K562 (cell line): ENCODE data around the gene TCEANC2. TPM values are rescaled to one million over a fixed set of nuclear protein-coding genes. Genes with fewer than 3 reads are reported as not detected.

Experiments used
- CEBPZ ChIP-seq: fragments of 150-350 bp; IDR thresholded peaks from 2 replicates; pipeline ENCODE4 v1.6.1; 2014; ENCODE audit warnings: low read depth, mild to moderate bottlenecking, low read length, borderline replicate concordance
- FOXK2 ChIP-seq, 2 experiments: fragments of 450-650 bp; IDR thresholded peaks in 1 of 2; conservative IDR thresholded peaks in 1 of 2; 2 replicates each; pipeline ENCODE4 v1.6.1; 2016; ENCODE audit warnings: low read depth in 2 of 2, mild to moderate bottlenecking in 1 of 2
- PCBP1 ChIP-seq: fragments of 200-400 bp; formaldehyde crosslinking; IDR thresholded peaks from 2 replicates; pipeline ENCODE4 v1.6.1; 2018; ENCODE audit warnings: mild to moderate bottlenecking, low read depth, low read length; ENCODE audit not compliant: poor library complexity, severe bottlenecking
- POLR2AphosphoS5 ChIP-seq: IDR thresholded peaks from 2 replicates; pipeline ENCODE4 v1.6.1; 2011; ENCODE audit warnings: mild to moderate bottlenecking, low read depth, low read length, moderate library complexity; ENCODE audit not compliant: control insufficient read depth, insufficient read depth
- REST ChIP-seq, 2 experiments: fragments of 450-650 bp; formaldehyde crosslinking in 1 of 2; IDR thresholded peaks; 2 replicates each; pipeline versions ENCODE4 v1.4.0 to v1.6.1; 2014 to 2020; ENCODE audit warnings: mild to moderate bottlenecking in 2 of 2, borderline replicate concordance in 1 of 2, low read depth in 1 of 2
- SMARCC2 ChIP-seq: fragments of 450-650 bp; IDR thresholded peaks from 2 replicates; pipeline ENCODE4 v1.6.1; 2017; ENCODE audit warnings: antibody characterized with exemption, moderate library complexity, mild to moderate bottlenecking, low read depth
- TAF15 ChIP-seq: fragments of 200-400 bp; formaldehyde crosslinking; IDR thresholded peaks from 2 replicates; pipeline ENCODE4 v1.6.1; 2017; ENCODE audit warnings: mild to moderate bottlenecking, low read depth, low read length, moderate library complexity
- TCFL5 ChIP-seq: fragments of 250-450 bp; sonication (Bioruptor Pico); conservative IDR thresholded peaks from 2 replicates; pipeline ENCODE4 v1.6.1; 2021; ENCODE audit warnings: mild to moderate bottlenecking, moderate library complexity, matching md5 sums
- ZNF507 ChIP-seq: conservative IDR thresholded peaks from 2 replicates; pipeline ENCODE4 v1.6.1; 2017; ENCODE audit warnings: missing genetic modification characterization, missing compliant biosample characterization
- ZNF830 ChIP-seq: fragments of 250-450 bp; sonication (Bioruptor Pico); IDR thresholded peaks from 2 replicates; pipeline ENCODE4 v1.5.0; 2021; ENCODE audit warnings: mild to moderate bottlenecking
- polyA plus RNA-seq, 8 experiments: library from polyadenylated mRNA; depleted of rRNA in 4 of 8; stranded (reverse) in 5 of 8; unstranded in 3 of 8; fragments of >200 nt; fragmentation: Nextera tagmentation in 2 of 8; fragmentation: Illumina TruSeq in 1 of 8; extraction: Ambion mirVana in 2 of 8; extraction: Trizol in 1 of 8; gene quantifications; 2 replicates each; pipeline versions ENCODE4 v1.2.1 to v1.2.3, GENCODE V29; 2011 to 2014; ENCODE audit warnings: inconsistent platforms in 1 of 8, missing spikeins in 1 of 8
- total RNA-seq, 7 experiments: library from RNA; depleted of rRNA in 6 of 7; stranded (reverse); fragments of >200 nt in 6 of 7; fragmentation: Illumina TruSeq in 2 of 7; extraction: Trizol in 2 of 7; gene quantifications; 2 replicates each; pipeline versions ENCODE4 v1.2.1 to v1.2.3, GENCODE V29; 2011 to 2021; ENCODE audit warnings: low replicate concordance in 1 of 7
- TF ChIP-seq, protein P1 (sequence below): fragments of 200-800 bp; sonication (Bioruptor generic); IDR thresholded peaks from 2 replicates; pipeline ENCODE4 v1.6.1; 2017; ENCODE audit warnings: missing genetic modification characterization, missing compliant biosample characterization

TCEANC2 gene
- total and polyA plus RNA-seq, 9 of the 15 experiments (the other 6 are each of a cell fraction or from before 2014, with no cell fraction given): 3.3 to 10.2 (median 7.0) TPM

- no peak for TF ChIP-seq ZNF507
- no peak for TF ChIP-seq ZNF830 (CRISPR knock-in tag)
- no peak for TF ChIP-seq TCFL5 (CRISPR knock-in tag)
- TF ChIP-seq PCBP1: no peak
- TF ChIP-seq, protein P1, sequence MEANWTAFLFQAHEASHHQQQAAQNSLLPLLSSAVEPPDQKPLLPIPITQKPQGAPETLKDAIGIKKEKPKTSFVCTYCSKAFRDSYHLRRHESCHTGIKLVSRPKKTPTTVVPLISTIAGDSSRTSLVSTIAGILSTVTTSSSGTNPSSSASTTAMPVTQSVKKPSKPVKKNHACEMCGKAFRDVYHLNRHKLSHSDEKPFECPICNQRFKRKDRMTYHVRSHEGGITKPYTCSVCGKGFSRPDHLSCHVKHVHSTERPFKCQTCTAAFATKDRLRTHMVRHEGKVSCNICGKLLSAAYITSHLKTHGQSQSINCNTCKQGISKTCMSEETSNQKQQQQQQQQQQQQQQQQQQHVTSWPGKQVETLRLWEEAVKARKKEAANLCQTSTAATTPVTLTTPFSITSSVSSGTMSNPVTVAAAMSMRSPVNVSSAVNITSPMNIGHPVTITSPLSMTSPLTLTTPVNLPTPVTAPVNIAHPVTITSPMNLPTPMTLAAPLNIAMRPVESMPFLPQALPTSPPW: no peak
- TF ChIP-seq REST (IDR thresholded peaks at IDR 0.05; ENCODE audit: borderline replicate concordance): peak; percentile 66; the same call in 1 of the 2 replicates
- TF ChIP-seq REST (CRISPR knock-in tag; IDR thresholded peaks at IDR 0.05; ENCODE audit: low read depth): no peak
- no peak for TF ChIP-seq TAF15
- no peak for TF ChIP-seq POLR2AphosphoS5
- TF ChIP-seq SMARCC2: no peak
- TF ChIP-seq FOXK2 (conservative IDR thresholded peaks at IDR 0.05 in 1 of 2, IDR thresholded peaks at IDR 0.05 in 1 of 2; ENCODE audit: low read depth in 2 of 2): peak; percentile 61 to 78; a peak in 3 of 4 replicates
- no peak for TF ChIP-seq CEBPZ
Measured at GRCh38 chr1:54081306-54082270, 28.2 kb downstream of the TCEANC2 start (continued).
